Cardiac fibroblast (primary cell): ENCODE measurements around the gene CHCHD6.

Experiments
- DNase-seq, 2 donors: peaks; one replicate each; pipeline versions ENCODE4 v3.0.0 to v3.0.0-alpha.2; 2010; ENCODE audit warnings: low read depth in 2 of 2
- H3K4me3 ChIP-seq, 2 donors: replicated peaks in 1 of 2; 1 replicate in 1 of 2; 2 replicates in 1 of 2; pipeline ENCODE4 v1.5.1; 2011; ENCODE audit warnings: low read depth in 2 of 2, low read length in 2 of 2, mild to moderate bottlenecking in 2 of 2, moderate library complexity in 1 of 2
- TF ChIP-seq, protein P1 (sequence below): IDR thresholded peaks from one replicate; pipeline ENCODE4 v1.5.1; 2011; ENCODE audit warnings: low read depth, mild to moderate bottlenecking, low read length, inconsistent platforms

The CHCHD6 gene

DNA sequence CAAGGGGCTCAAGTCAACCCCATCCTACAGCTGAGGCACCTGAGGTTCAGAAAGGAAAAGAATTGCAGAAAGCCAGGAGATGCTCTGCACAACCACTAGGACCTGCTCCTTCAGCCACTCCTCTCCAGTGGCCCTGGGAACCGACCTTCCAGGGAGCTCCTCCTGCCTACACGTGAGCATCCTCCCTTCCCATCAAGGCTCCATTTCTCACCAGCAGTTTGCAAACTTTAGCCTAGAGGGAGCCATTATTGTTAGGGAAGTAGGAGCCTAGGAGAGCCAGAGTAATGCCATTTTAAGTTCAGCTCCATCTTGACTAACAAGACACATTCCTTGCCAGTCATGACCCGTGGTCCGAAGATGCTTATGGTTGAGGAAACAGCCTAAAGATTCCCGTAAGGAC is 11.2 kb upstream of the CHCHD6 start:
- no peak for DNase-seq
- no peak overlapping the region for H3K4me3 ChIP-seq
- TF ChIP-seq, protein P1, sequence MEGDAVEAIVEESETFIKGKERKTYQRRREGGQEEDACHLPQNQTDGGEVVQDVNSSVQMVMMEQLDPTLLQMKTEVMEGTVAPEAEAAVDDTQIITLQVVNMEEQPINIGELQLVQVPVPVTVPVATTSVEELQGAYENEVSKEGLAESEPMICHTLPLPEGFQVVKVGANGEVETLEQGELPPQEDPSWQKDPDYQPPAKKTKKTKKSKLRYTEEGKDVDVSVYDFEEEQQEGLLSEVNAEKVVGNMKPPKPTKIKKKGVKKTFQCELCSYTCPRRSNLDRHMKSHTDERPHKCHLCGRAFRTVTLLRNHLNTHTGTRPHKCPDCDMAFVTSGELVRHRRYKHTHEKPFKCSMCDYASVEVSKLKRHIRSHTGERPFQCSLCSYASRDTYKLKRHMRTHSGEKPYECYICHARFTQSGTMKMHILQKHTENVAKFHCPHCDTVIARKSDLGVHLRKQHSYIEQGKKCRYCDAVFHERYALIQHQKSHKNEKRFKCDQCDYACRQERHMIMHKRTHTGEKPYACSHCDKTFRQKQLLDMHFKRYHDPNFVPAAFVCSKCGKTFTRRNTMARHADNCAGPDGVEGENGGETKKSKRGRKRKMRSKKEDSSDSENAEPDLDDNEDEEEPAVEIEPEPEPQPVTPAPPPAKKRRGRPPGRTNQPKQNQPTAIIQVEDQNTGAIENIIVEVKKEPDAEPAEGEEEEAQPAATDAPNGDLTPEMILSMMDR: no peak

DNA sequence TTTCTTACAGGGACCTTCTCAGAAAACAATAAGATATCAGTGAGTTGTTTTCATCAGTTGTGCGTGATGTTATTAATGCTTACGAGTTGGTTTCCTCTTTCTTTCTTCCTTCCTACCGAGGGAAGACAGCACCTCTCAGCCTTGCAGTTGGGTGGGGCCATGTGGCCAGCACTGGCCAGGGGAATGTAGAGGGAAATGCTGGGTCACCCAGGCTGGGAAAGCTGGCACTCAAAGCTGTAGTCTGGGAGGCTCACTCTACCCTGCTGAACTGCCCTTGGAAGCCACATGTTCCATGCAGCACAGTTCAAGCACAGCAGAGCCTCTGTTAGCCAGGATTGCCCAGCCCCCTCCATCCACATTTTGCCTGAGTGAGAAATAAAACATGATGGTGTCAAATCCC is 10.1 kb upstream of the CHCHD6 start:
- TF ChIP-seq, protein P1: no peak
- DNase-seq: no peak
- no peak overlapping the region for H3K4me3 ChIP-seq

DNA sequence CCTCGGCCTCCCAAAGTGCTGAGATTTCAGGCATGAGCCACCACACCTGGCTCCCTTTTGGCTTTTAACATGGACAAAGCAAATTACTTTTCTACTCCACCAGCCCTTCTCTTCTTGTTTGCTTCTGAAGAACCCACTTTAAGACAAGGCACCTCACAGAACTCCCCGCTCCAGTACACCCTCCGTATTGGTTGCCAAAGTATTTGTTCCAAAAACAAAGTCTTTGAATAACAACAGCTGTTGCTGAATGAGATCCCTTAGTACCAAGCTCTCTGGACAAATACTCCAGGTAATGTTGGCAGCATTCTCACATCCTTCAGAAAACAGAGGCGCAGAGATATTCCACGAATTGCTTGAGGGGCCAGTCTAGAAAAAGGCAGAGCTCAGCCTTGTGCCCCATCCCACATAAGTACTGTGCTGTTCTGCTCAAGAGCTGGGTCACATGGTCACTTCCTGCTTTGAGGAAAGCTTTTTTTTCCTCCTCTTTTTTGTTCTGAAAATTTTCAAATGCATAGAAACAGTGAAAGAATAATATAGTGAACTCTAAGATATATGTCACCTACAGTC is 7.3 kb upstream of the CHCHD6 start:
- no peak overlapping the region for H3K4me3 ChIP-seq
- TF ChIP-seq, protein P1: no peak
- DNase-seq: no peak

DNA sequence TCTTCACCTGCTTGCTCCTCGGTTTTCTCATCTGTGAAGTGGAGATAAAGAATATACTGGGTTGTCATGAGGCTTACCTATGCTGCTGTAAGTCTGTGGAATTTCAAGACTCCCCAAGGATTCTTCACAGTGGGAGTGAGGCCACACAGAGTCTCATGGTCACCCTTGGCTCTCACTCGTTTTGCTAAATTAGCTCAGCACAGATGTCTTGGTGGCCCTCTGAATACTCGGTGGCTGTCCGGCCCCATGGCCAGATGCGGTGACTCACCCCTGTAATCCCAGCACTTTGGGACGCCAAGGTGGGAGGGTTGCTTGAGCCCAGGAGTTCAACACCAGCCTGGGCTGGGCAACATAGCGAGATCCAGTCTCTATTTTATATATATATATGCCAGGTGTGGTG is 5.0 kb upstream of the CHCHD6 start:
- TF ChIP-seq, protein P1: no peak
- no peak for DNase-seq
- no peak overlapping the region for H3K4me3 ChIP-seq

GRCh38 chr3:126704494-126705214 is 614 bp downstream of the CHCHD6 start:
- peak in 1 of 2 donors; percentile 14 for DNase-seq
- TF ChIP-seq, protein P1: no peak

DNA sequence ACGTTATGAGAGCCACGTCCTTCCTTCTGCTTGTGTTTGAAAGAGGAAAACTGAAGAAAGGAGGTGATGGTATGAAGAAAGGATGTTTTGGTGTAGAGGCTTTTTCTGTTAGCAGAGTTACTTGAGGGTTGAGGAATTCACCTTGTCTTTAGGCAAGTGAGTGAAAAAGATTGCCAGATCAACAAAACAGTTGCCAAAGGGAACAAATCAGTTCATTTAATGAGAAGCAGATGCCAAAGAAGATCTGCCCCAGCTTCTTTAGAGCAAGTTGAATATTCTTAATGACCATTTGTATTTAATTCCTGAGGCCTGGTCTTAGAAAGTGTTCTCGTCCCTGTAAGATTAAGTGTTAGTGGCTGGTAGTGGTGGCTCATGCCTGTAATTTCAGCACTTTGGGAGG is 2.6 kb downstream of the CHCHD6 start:
- no peak for DNase-seq
- TF ChIP-seq, protein P1: no peak

More at GRCh38 chr3:126704494-126705214, 614 bp downstream of the CHCHD6 start:
- H3K4me3 ChIP-seq: peak overlapping the region; percentile 82 to 86

More for the DNA sequence above, 2.6 kb downstream of the CHCHD6 start:
- H3K4me3 ChIP-seq: no peak overlapping the region
